HEK293T (cell line): ENCODE measurements around the gene SLC1A1.

ENCODE experiments used
- BHLHE40 ChIP-seq: fragments of 450-650 bp; IDR thresholded peaks from 2 replicates; pipeline ENCODE4 v1.6.1; 2016; ENCODE audit warnings: mild to moderate bottlenecking, moderate library complexity, borderline replicate concordance
- CTBP1 ChIP-seq: fragments of 450-650 bp; IDR thresholded peaks from 2 replicates; pipeline ENCODE4 v1.6.1; 2016; ENCODE audit warnings: borderline replicate concordance
- ELF4 ChIP-seq: fragments of 450-650 bp; IDR thresholded peaks from 2 replicates; pipeline ENCODE4 v1.6.1; 2017; ENCODE audit warnings: antibody characterized with exemption
- FOXK2 ChIP-seq: fragments of 450-650 bp; IDR thresholded peaks from 2 replicates; pipeline ENCODE4 v1.6.1; 2016; ENCODE audit warnings: mild to moderate bottlenecking
- FOXM1 ChIP-seq: fragments of 450-650 bp; IDR thresholded peaks from 2 replicates; pipeline ENCODE4 v1.6.1; 2017; ENCODE audit warnings: mild to moderate bottlenecking, borderline replicate concordance
- HDGF ChIP-seq: fragments of 450-650 bp; IDR thresholded peaks from 2 replicates; pipeline ENCODE4 v1.6.1; 2017; ENCODE audit warnings: antibody characterized with exemption, borderline replicate concordance
- LEF1 ChIP-seq: fragments of 450-650 bp; IDR thresholded peaks from 2 replicates; pipeline ENCODE4 v1.6.1; 2017; ENCODE audit warnings: mild to moderate bottlenecking, borderline replicate concordance
- NFRKB ChIP-seq: fragments of 450-650 bp; IDR thresholded peaks from 2 replicates; pipeline ENCODE4 v1.6.1; 2016; ENCODE audit warnings: mild to moderate bottlenecking, moderate library complexity
- PKNOX1 ChIP-seq: fragments of 450-650 bp; IDR thresholded peaks from 2 replicates; pipeline ENCODE4 v1.6.1; 2016
- SP1 ChIP-seq: fragments of 450-650 bp; IDR thresholded peaks from 2 replicates; pipeline ENCODE4 v1.6.1; 2017
- SUZ12 ChIP-seq: fragments of 450-650 bp; IDR thresholded peaks from 2 replicates; pipeline ENCODE4 v1.6.1; 2016; ENCODE audit warnings: mild to moderate bottlenecking
- TARDBP ChIP-seq: fragments of 450-650 bp; IDR thresholded peaks from 2 replicates; pipeline ENCODE4 v1.6.1; 2016
- ZNF384 ChIP-seq: fragments of 450-650 bp; IDR thresholded peaks from 2 replicates; pipeline ENCODE4 v1.6.1; 2016

- TF ChIP-seq NFRKB: no peak
- TF ChIP-seq TARDBP: no peak
- TF ChIP-seq HDGF: no peak
- TF ChIP-seq ZNF384: no peak
- TF ChIP-seq PKNOX1: no peak
- TF ChIP-seq FOXM1: no peak
- TF ChIP-seq ELF4: no peak
- no peak for TF ChIP-seq LEF1
- TF ChIP-seq SP1: no peak
- no peak for TF ChIP-seq SUZ12
- TF ChIP-seq BHLHE40: no peak
- TF ChIP-seq FOXK2: no peak
- no peak for TF ChIP-seq CTBP1
These were observed 60.7 kb downstream of the SLC1A1 start for GRCh38 chr9:4550777-4551484.
